H1 (cell line): ENCODE measurements around the gene CMTM2. TPM values are rescaled to one million over a fixed set of nuclear protein-coding genes. Genes with fewer than 3 reads are reported as not detected.

Experiments used
- KDM4A ChIP-seq: IDR thresholded peaks from one replicate; pipeline ENCODE4 v1.7.1; 2012; ENCODE audit warnings: low read depth, mild to moderate bottlenecking, moderate library complexity, low read length, inconsistent platforms; ENCODE audit not compliant: severe bottlenecking
- polyA plus RNA-seq, 7 experiments: library from polyadenylated mRNA; depleted of rRNA in 3 of 7; stranded (reverse) in 5 of 7; unstranded in 2 of 7; fragments of >200 nt in 5 of 7; fragments of 200-250 nt in 2 of 7; gene quantifications; 1 replicate in 5 of 7; 2 replicates in 1 of 7; 4 replicates in 1 of 7; pipeline versions ENCODE4 v1.2.1 to v1.2.3, GENCODE V29; 2011 to 2013; ENCODE audit warnings: missing spikeins in 2 of 7, mixed read lengths in 2 of 7
- total RNA-seq: library from RNA; stranded (reverse); fragmentation: NEBNext Ultra II Directional; extraction: Animal tissue kit (Norgen Biotek cat#: 25700); gene quantifications from 2 replicates; pipeline ENCODE4 v1.2.1, GENCODE V29; 2021
- TF ChIP-seq, protein P1 (sequence below), 3 experiments: IDR thresholded peaks; 1 replicate in 2 of 3; 2 replicates in 1 of 3; pipeline versions ENCODE4 v1.5.1 to v1.6.1; 2011; ENCODE audit warnings: low read length in 3 of 3, mild to moderate bottlenecking in 3 of 3, inconsistent platforms in 2 of 3, low read depth in 1 of 3, moderate library complexity in 1 of 3; ENCODE audit not compliant: insufficient read depth in 1 of 3; ENCODE audit errors: control extremely low read depth in 1 of 3

The CMTM2 gene
- total and polyA plus RNA-seq, 2 of the 8 experiments (the other 6 are each of a cell fraction or from before 2014, with no cell fraction given), result not detected

GRCh38 chr16:66635406-66635805 is 56.1 kb downstream of the CMTM2 start (continued):
- TF ChIP-seq, protein P1, sequence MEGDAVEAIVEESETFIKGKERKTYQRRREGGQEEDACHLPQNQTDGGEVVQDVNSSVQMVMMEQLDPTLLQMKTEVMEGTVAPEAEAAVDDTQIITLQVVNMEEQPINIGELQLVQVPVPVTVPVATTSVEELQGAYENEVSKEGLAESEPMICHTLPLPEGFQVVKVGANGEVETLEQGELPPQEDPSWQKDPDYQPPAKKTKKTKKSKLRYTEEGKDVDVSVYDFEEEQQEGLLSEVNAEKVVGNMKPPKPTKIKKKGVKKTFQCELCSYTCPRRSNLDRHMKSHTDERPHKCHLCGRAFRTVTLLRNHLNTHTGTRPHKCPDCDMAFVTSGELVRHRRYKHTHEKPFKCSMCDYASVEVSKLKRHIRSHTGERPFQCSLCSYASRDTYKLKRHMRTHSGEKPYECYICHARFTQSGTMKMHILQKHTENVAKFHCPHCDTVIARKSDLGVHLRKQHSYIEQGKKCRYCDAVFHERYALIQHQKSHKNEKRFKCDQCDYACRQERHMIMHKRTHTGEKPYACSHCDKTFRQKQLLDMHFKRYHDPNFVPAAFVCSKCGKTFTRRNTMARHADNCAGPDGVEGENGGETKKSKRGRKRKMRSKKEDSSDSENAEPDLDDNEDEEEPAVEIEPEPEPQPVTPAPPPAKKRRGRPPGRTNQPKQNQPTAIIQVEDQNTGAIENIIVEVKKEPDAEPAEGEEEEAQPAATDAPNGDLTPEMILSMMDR (IDR thresholded peaks at IDR 0.05; ENCODE audit: control extremely low read depth in 1 of 3, insufficient read depth in 1 of 3, low read depth in 1 of 3, low read length in 3 of 3), result no peak
- TF ChIP-seq KDM4A, result no peak
